HG03108 (cell line): ENCODE results near the gene ADGRG1.

Experiments used
- ATAC-seq: cut with Tn5 transposase; IDR thresholded peaks from one replicate; pipeline ENCODE4 v1.9.1; 2021; ENCODE audit warnings: moderate library complexity; ENCODE audit not compliant: unreplicated experiment

ADGRG1 gene

GRCh38 chr16:57619606-57620334, 8.7 kb upstream of the ADGRG1 start:
- ATAC-seq: no peak

- no peak for ATAC-seq
These were observed 7.8 kb upstream of the ADGRG1 start for GRCh38 chr16:57620335-57621231.

GRCh38 chr16:57621521-57622271, 6.7 kb upstream of the ADGRG1 start:
- no peak for ATAC-seq

- ATAC-seq: no peak
These were observed 5.8 kb upstream of the ADGRG1 start for GRCh38 chr16:57622361-57623250.

- ATAC-seq: no peak
These were observed 5.0 kb upstream of the ADGRG1 start for GRCh38 chr16:57623251-57624043.

- no peak for ATAC-seq
These were observed 4.3 kb upstream of the ADGRG1 start for GRCh38 chr16:57624044-57624688.

GRCh38 chr16:57624806-57625500, 3.5 kb upstream of the ADGRG1 start:
- no peak for ATAC-seq

GRCh38 chr16:57626420-57627170, 1.8 kb upstream of the ADGRG1 start:
- no peak for ATAC-seq

GRCh38 chr16:57627184-57627871, 1.1 kb upstream of the ADGRG1 start:
- no peak for ATAC-seq

- no peak for ATAC-seq
These were observed 408 bp downstream of the ADGRG1 start for GRCh38 chr16:57628783-57629293.

- ATAC-seq: no peak
These were observed 1.3 kb downstream of the ADGRG1 start for GRCh38 chr16:57629516-57630406.

- ATAC-seq: no peak
These were observed 2.0 kb downstream of the ADGRG1 start for GRCh38 chr16:57630407-57630797.

GRCh38 chr16:57630931-57631845, 2.8 kb downstream of the ADGRG1 start:
- no peak for ATAC-seq

GRCh38 chr16:57632568-57632967, 4.1 kb downstream of the ADGRG1 start:
- no peak for ATAC-seq
